WTC11 (cell line): ENCODE measurements around the gene STXBP5. TPM values are rescaled to one million over a fixed set of nuclear protein-coding genes. Genes with fewer than 3 reads are reported as not detected.

Experiments
- ATAC-seq: fragments of 200-7000 bp; cut with Tn5 transposase; 2 replicates; pipeline ENCODE4 v1.10.0; 2021; ENCODE audit warnings: mild to moderate bottlenecking, moderate library complexity
- CTCF ChIA-PET: fragments of 300-600 bp; sonication (Branson Sonifier 250); formaldehyde crosslinking; loops from one replicate; lab custom pipeline; 2021; ENCODE audit warnings: antibody characterized with exemption; lab: Charles Lee
- POLR2A ChIA-PET: fragments of 350-600 bp; sonication (Branson Sonifier 250); formaldehyde crosslinking; loops from one replicate; lab custom pipeline; 2021; ENCODE audit warnings: antibody characterized with exemption; lab: Charles Lee
- DNase-seq: peaks from one replicate; pipeline ENCODE4 v3.0.0; 2021; ENCODE audit warnings: low spot score
- H3K27ac Mint-ChIP-seq: 2 replicates; pipeline ENCODE4 v1.8.0; 2021; ENCODE audit warnings: mixed read lengths
- H3K27me3 Mint-ChIP-seq: 2 replicates; pipeline ENCODE4 v1.8.0; 2021; ENCODE audit warnings: low read depth, mild to moderate bottlenecking, moderate library complexity, mixed read lengths
- H3K36me3 Mint-ChIP-seq: 2 replicates; pipeline ENCODE4 v1.8.0; 2021; ENCODE audit warnings: mixed read lengths
- H3K4me1 Mint-ChIP-seq: 2 replicates; pipeline ENCODE4 v1.8.0; 2022; ENCODE audit warnings: mixed read lengths
- H3K4me3 Mint-ChIP-seq: 2 replicates; pipeline ENCODE4 v1.8.0; 2021; ENCODE audit warnings: mild to moderate bottlenecking, moderate library complexity, mixed read lengths
- H3K9me3 Mint-ChIP-seq: 2 replicates; pipeline ENCODE4 v1.8.0; 2021; ENCODE audit warnings: mixed read lengths
- AFF4 ChIP-seq: sonication (generic); formaldehyde crosslinking; IDR thresholded peaks from 2 replicates; pipeline ENCODE4 v1.8.1; 2023; ENCODE audit warnings: mild to moderate bottlenecking, missing genetic modification reagents, borderline replicate concordance
- E2F5 ChIP-seq: sonication (generic); formaldehyde crosslinking; IDR thresholded peaks from 2 replicates; pipeline ENCODE4 v1.8.1; 2022; ENCODE audit warnings: mild to moderate bottlenecking, moderate library complexity, missing genetic modification reagents
- ELF4 ChIP-seq: sonication (generic); formaldehyde crosslinking; IDR thresholded peaks from 2 replicates; pipeline ENCODE4 v1.8.1; 2022; ENCODE audit warnings: low read depth, mild to moderate bottlenecking, moderate library complexity, missing genetic modification reagents
- ESRRA ChIP-seq: sonication (generic); formaldehyde crosslinking; IDR thresholded peaks from 2 replicates; pipeline ENCODE4 v1.8.1; 2022; ENCODE audit warnings: mild to moderate bottlenecking, missing genetic modification reagents, borderline replicate concordance
- GRHL2 ChIP-seq: fragments of 250-450 bp; sonication (Bioruptor Pico); IDR thresholded peaks from 2 replicates; pipeline ENCODE4 v1.8.0; 2022; ENCODE audit warnings: mild to moderate bottlenecking, moderate library complexity; ENCODE audit not compliant: insufficient replicate concordance, severe bottlenecking
- RELA ChIP-seq: sonication (generic); formaldehyde crosslinking; IDR thresholded peaks from 2 replicates; pipeline ENCODE4 v1.8.1; 2022; ENCODE audit warnings: missing genetic modification reagents, mild to moderate bottlenecking, borderline replicate concordance
- SMAD3 ChIP-seq: sonication (generic); formaldehyde crosslinking; IDR thresholded peaks from 2 replicates; pipeline ENCODE4 v1.8.0; 2022; ENCODE audit warnings: missing genetic modification reagents, mild to moderate bottlenecking, borderline replicate concordance
- ZNF138 ChIP-seq: sonication (generic); formaldehyde crosslinking; conservative IDR thresholded peaks from 2 replicates; pipeline ENCODE4 v1.8.1; 2022; ENCODE audit warnings: mild to moderate bottlenecking, moderate library complexity, missing genetic modification reagents
- ZNF396 ChIP-seq: fragments of 250-450 bp; sonication (Bioruptor Pico); IDR thresholded peaks from 2 replicates; pipeline ENCODE4 v1.8.0; 2021; ENCODE audit warnings: mild to moderate bottlenecking, moderate library complexity, borderline replicate concordance
- ZSCAN18 ChIP-seq: fragments of 250-450 bp; sonication (Bioruptor Pico); IDR thresholded peaks from 2 replicates; pipeline ENCODE4 v2.1.2; 2022; ENCODE audit warnings: mild to moderate bottlenecking, moderate library complexity
- total RNA-seq: library from RNA; stranded (reverse); gene quantifications from 3 replicates; pipeline ENCODE4 v1.2.3, GENCODE V29; 2021
- TF ChIP-seq, protein P1 (sequence below): sonication (generic); formaldehyde crosslinking; IDR thresholded peaks from 2 replicates; pipeline ENCODE4 v1.8.0; 2022; ENCODE audit warnings: mild to moderate bottlenecking, missing genetic modification reagents
- TF ChIP-seq, protein P2 (sequence below): sonication (generic); formaldehyde crosslinking; IDR thresholded peaks from 2 replicates; pipeline ENCODE4 v1.8.0; 2023; ENCODE audit warnings: mild to moderate bottlenecking, missing genetic modification reagents
- TF ChIP-seq, protein P3 (sequence below): sonication (generic); formaldehyde crosslinking; IDR thresholded peaks from 2 replicates; pipeline ENCODE4 v1.8.1; 2023; ENCODE audit warnings: mild to moderate bottlenecking, missing genetic modification reagents, moderate library complexity
- TF ChIP-seq, protein P4 (sequence below): sonication (generic); formaldehyde crosslinking; IDR thresholded peaks from 2 replicates; pipeline ENCODE4 v1.8.1; 2022; ENCODE audit warnings: low read depth, missing genetic modification reagents, borderline replicate concordance
- TF ChIP-seq, protein P5 (sequence below): fragments of 250-450 bp; sonication (Bioruptor Pico); IDR thresholded peaks from 2 replicates; pipeline ENCODE4 v1.9.0; 2021; ENCODE audit warnings: mild to moderate bottlenecking

Gene STXBP5
- total RNA-seq, 1 experiment from 2014 or later: 13.2 TPM

- TF ChIP-seq, protein P1, sequence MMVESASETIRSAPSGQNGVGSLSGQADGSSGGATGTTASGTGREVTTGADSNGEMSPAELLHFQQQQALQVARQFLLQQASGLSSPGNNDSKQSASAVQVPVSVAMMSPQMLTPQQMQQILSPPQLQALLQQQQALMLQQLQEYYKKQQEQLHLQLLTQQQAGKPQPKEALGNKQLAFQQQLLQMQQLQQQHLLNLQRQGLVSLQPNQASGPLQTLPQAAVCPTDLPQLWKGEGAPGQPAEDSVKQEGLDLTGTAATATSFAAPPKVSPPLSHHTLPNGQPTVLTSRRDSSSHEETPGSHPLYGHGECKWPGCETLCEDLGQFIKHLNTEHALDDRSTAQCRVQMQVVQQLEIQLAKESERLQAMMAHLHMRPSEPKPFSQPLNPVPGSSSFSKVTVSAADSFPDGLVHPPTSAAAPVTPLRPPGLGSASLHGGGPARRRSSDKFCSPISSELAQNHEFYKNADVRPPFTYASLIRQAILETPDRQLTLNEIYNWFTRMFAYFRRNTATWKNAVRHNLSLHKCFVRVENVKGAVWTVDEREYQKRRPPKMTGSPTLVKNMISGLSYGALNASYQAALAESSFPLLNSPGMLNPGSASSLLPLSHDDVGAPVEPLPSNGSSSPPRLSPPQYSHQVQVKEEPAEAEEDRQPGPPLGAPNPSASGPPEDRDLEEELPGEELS: no peak
- no peak for TF ChIP-seq AFF4 (CRISPR knock-in tag)
Measured at GRCh38 chr6:147416622-147417021, 212.4 kb downstream of the STXBP5 start (continued).

DNA sequence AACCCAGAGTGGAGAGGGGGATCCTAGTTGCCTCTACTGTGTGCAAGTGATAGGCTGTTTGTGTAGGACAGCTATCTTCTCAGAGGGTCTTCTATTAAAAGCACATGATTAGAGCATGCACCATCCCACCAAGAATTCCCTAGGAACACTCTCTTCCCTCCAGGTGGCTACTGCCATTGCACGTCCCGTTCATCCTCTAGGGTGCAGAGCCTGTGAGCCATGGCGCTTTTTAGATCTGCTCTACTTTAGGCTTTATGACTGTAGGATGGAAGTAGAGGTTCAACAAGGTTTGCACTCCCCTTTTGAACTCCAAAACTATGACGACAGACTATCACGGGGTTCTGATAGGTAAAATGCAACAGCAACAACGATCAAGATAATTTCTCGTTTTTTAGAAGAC lies 213.7 kb downstream of the STXBP5 start:
- peaks cover 18% of the 10 kb centered on the region for H3K4me1 Mint-ChIP-seq
- no peaks in the 10 kb centered on the region for H3K9me3 Mint-ChIP-seq
- H3K36me3 Mint-ChIP-seq: no peaks in the 10 kb centered on the region
- CTCF ChIA-PET: no interaction called here
- peaks cover 2% of the 10 kb centered on the region; the same call in 1 of the 2 replicates for H3K27me3 Mint-ChIP-seq
- H3K27ac Mint-ChIP-seq: no peak overlapping the region
- DNase-seq: no peak
- POLR2A ChIA-PET: no interaction called here
- H3K4me3 Mint-ChIP-seq: no peak overlapping the region
- no peak for ATAC-seq
- TF ChIP-seq ZNF396: no peak
- no peak for TF ChIP-seq SMAD3 (CRISPR knock-in tag)
- no peak for TF ChIP-seq E2F5 (CRISPR knock-in tag)
- TF ChIP-seq ZSCAN18 (CRISPR knock-in tag): no peak
- TF ChIP-seq RELA (CRISPR knock-in tag): no peak
- TF ChIP-seq GRHL2 (CRISPR knock-in tag): no peak
- TF ChIP-seq, protein P2, sequence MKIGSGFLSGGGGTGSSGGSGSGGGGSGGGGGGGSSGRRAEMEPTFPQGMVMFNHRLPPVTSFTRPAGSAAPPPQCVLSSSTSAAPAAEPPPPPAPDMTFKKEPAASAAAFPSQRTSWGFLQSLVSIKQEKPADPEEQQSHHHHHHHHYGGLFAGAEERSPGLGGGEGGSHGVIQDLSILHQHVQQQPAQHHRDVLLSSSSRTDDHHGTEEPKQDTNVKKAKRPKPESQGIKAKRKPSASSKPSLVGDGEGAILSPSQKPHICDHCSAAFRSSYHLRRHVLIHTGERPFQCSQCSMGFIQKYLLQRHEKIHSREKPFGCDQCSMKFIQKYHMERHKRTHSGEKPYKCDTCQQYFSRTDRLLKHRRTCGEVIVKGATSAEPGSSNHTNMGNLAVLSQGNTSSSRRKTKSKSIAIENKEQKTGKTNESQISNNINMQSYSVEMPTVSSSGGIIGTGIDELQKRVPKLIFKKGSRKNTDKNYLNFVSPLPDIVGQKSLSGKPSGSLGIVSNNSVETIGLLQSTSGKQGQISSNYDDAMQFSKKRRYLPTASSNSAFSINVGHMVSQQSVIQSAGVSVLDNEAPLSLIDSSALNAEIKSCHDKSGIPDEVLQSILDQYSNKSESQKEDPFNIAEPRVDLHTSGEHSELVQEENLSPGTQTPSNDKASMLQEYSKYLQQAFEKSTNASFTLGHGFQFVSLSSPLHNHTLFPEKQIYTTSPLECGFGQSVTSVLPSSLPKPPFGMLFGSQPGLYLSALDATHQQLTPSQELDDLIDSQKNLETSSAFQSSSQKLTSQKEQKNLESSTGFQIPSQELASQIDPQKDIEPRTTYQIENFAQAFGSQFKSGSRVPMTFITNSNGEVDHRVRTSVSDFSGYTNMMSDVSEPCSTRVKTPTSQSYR (CRISPR knock-in tag): no peak
- TF ChIP-seq ZNF138 (CRISPR knock-in tag): no peak
- TF ChIP-seq, protein P3, sequence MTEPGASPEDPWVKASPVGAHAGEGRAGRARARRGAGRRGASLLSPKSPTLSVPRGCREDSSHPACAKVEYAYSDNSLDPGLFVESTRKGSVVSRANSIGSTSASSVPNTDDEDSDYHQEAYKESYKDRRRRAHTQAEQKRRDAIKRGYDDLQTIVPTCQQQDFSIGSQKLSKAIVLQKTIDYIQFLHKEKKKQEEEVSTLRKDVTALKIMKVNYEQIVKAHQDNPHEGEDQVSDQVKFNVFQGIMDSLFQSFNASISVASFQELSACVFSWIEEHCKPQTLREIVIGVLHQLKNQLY (CRISPR knock-in tag): no peak
- no peak for TF ChIP-seq ESRRA (CRISPR knock-in tag)
- TF ChIP-seq, protein P4, sequence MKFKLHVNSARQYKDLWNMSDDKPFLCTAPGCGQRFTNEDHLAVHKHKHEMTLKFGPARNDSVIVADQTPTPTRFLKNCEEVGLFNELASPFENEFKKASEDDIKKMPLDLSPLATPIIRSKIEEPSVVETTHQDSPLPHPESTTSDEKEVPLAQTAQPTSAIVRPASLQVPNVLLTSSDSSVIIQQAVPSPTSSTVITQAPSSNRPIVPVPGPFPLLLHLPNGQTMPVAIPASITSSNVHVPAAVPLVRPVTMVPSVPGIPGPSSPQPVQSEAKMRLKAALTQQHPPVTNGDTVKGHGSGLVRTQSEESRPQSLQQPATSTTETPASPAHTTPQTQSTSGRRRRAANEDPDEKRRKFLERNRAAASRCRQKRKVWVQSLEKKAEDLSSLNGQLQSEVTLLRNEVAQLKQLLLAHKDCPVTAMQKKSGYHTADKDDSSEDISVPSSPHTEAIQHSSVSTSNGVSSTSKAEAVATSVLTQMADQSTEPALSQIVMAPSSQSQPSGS (CRISPR knock-in tag): no peak
- TF ChIP-seq ELF4 (CRISPR knock-in tag): no peak
- TF ChIP-seq, protein P5, sequence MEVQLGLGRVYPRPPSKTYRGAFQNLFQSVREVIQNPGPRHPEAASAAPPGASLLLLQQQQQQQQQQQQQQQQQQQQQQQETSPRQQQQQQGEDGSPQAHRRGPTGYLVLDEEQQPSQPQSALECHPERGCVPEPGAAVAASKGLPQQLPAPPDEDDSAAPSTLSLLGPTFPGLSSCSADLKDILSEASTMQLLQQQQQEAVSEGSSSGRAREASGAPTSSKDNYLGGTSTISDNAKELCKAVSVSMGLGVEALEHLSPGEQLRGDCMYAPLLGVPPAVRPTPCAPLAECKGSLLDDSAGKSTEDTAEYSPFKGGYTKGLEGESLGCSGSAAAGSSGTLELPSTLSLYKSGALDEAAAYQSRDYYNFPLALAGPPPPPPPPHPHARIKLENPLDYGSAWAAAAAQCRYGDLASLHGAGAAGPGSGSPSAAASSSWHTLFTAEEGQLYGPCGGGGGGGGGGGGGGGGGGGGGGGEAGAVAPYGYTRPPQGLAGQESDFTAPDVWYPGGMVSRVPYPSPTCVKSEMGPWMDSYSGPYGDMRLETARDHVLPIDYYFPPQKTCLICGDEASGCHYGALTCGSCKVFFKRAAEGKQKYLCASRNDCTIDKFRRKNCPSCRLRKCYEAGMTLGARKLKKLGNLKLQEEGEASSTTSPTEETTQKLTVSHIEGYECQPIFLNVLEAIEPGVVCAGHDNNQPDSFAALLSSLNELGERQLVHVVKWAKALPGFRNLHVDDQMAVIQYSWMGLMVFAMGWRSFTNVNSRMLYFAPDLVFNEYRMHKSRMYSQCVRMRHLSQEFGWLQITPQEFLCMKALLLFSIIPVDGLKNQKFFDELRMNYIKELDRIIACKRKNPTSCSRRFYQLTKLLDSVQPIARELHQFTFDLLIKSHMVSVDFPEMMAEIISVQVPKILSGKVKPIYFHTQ (CRISPR knock-in tag): no peak
